IPS-NIHi7 (cell line): ENCODE data around the gene CHMP6.

ENCODE experiments used
- DNase-seq: peaks from one replicate; pipeline ENCODE4 v3.0.0; 2012; ENCODE audit warnings: mixed read lengths; ENCODE audit errors: extremely low spot score

Gene CHMP6

DNA sequence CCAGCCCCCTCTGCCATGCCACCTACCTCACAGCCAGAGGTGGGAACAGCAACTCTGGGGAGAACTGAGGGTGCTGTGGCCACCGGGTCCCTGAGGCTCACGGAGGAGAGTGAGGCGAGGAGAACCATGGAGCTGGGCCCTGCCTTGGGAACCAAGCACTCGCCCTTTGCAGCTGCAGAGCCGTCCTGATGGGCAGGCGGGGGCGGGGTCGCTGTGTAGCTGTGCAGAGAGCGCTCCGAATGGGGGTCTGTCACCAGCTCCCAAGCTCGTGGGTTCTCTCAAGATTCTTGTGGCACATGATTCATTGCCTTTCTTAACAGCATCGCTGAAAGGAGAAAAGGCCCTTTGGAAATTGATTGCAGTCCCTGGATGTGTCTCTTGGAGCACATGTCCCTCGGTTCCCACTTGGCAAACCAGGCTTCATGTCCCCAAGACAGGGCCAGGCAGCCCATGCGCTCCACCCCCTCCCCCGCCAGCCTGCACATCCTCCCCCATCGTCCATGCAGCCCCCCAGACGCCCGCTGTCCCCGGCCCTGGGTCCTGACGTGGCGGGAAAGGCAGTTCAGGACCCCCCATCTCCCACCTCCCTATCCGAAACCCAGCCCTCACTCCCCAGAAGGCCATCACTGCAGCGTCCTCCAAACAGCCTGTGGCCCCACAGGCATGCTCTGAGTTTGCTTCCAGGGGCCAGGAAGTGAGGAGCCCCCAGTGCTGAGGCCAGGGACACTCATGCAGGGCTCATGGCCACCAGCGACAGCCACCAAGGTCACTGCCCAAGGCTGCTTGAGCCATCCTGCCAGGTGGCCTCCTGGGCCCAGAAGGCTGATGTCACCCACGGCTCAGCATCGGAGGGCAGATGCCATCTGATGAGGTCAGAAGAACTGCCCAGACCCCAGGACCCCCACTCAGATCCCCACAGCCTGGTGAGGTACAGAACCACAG lies 20.6 kb upstream of the CHMP6 start:
- DNase-seq: no peak

GRCh38 chr17:80971704-80972304 lies 19.8 kb upstream of the CHMP6 start:
- DNase-seq: no peak

GRCh38 chr17:80976701-80977100 lies 14.9 kb upstream of the CHMP6 start:
- DNase-seq: no peak

GRCh38 chr17:80977172-80977571 lies 14.5 kb upstream of the CHMP6 start:
- no peak for DNase-seq

- DNase-seq: no peak
Measured at GRCh38 chr17:80978499-80979497, 12.8 kb upstream of the CHMP6 start.

GRCh38 chr17:80979547-80980378 lies 11.9 kb upstream of the CHMP6 start:
- DNase-seq: no peak

- DNase-seq: no peak
Measured at GRCh38 chr17:80980397-80981061, 11.1 kb upstream of the CHMP6 start.

DNA sequence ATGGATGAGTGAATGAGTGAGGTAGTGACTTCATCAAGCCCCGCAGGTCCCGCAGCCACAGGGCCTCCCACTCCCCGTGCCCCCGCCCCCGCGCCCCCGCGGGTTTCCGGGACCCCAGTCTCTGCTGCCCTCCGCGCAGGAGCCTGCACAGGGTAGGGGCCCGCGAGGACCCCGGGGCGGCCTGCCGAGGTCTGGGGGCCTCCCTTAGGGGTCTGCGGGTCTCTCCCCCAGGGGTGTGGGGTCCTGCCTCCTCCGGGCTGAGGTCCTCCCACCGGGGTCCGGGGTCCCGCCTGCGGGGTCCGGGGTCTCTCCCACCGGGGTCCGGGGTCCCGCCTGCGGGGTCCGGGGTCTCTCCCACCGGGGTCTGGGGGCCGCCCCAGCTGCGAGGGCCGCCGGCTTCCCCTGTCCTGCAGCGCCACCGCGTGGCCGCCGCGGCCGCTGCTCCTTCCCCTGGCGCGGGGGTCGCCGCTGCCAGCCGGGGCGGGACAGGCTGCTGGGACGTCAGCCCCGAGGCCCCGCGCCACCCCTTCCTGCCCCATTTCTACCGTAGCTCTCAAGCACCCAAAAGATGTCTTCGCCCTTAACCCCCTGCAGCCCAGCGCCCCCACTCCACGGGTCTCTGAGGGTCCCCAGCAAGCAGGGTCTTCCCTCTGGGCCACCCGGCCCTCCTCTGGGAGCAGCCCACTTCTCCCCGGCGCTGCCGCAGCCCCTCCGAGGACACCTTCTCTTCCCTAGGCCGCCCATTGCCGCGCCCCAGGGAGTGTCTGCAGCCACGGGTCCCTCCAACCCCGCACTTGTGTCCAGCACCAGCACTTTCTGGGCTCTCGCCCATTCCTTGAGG lies 10.4 kb upstream of the CHMP6 start:
- peak; percentile 92 for DNase-seq

DNA sequence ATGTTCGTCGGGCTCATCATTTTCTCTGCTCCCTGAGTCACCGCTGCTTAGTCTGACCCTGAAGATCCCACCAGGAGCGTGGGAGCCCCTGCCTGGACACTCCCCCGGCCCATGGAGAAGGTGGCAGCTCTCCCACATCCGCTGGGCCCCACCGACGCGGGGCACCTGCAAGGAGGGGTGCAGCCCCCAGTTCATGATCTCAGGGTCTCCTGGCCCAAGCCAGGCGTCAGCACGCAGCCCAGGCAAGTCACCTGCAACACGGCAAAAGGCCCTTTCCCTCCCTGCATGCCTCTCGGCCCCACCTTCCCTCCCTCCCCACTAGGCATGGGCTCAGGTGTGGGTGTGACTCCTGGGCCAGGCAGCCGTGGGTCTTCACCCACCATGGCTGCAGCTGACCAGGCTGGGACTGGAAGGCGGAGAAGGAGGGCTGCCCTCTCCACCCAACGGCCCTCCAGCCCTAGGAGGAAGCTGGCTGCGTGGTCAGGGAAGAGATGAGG lies 9.7 kb upstream of the CHMP6 start:
- DNase-seq: no peak

DNA sequence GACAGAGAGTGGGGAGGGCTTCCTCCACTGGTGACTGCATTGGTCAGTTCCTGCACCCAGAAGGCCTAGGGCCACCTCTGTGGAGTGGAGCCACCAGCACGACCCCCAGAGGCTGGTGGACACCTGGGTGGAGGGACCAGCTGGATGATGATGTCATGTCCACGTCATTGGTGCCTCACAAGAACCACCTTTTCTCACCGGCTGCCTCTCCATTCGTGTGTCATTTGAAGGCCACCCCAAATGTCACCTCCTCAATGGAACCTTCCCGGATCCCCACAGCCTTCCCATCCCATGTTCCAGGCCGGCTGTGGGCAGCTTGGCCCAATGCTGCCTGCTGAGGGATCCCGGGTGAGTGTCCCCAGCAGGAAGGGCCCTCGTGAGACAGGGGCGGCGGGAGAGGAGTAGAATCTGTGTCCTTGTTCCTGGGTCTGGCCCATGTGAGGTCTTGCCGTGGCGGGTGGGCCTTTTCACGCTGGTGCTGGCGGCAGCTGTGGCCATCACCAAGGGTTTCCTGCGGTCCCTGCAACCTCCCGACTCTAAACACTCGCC lies 9.1 kb upstream of the CHMP6 start:
- no peak for DNase-seq

GRCh38 chr17:80983545-80983944 lies 8.1 kb upstream of the CHMP6 start:
- no peak for DNase-seq

DNA sequence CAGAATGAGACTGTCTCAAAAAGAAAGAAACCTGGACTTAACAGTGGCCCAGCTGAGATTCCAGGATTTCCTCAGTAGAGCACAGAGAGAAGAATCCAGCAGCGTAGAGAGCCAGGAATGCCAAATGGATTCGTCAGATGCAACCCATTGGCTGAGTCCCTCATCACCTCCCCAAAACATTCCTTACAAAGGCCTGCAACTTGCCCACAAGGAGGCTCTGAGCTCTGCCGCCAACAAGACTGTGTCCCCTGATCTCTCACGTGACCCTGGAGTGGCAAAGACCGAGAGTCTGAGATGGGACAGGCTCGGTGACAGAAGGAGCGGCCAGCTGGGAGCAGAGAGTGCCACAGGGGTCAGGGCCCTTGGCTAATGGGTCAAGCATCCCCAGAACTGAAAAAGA lies 6.9 kb upstream of the CHMP6 start:
- peak; percentile 80 for DNase-seq

DNA sequence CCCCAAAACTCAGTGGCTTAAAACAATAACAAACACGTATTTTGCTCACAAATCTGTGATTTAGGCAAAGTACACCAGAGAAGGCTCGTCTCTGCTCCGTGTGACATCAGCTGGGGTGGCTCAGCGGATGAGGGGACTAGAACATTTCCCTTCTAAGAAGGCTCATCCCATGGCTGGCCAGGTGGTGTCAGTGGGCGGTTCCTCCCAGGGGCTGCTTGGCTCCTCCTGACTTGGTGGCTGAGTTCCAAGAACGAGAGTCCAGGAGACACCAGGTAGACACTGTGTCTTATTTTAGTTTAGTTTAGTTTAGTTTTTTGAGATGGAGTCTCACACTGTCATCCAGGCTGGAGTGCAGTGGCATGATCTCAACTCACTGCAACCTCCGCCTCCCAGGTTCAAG lies 5.6 kb upstream of the CHMP6 start:
- no peak for DNase-seq

- no peak for DNase-seq
Measured at GRCh38 chr17:80986816-80987475, 4.7 kb upstream of the CHMP6 start.

DNA sequence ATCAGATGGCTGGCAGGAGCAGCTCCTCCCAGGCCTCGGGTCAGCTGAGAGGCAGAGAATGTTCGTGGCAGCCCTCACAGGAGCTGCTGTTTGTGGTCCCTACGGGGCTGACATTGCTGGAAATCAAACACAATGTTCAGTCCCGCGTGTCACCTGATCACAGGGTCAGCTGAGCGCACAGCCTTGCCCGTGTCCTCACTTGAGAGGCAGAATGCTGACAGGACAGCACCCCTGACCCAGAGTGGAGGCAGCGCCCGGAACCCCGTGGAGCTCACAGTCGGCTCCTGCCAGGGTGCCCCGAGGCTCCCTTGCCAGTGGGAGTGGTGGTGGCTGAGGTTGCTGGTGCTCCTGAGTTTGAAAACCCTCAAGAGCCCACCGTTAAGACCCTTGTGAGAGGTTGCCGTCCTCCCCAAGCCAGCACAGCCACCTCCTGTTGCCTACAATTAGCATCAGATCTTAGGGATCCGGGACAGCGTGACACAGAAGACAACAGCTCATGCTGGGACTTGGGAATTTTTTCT lies 3.6 kb upstream of the CHMP6 start:
- DNase-seq: no peak

GRCh38 chr17:80989586-80989913 lies 2.1 kb upstream of the CHMP6 start:
- DNase-seq: no peak

- no peak for DNase-seq
Measured at GRCh38 chr17:80990921-80991644, 558 bp upstream of the CHMP6 start.
